ENCODE data around the gene AOC3.

The AOC3 gene

GRCh38 chr17:42832934-42833766 is 17.8 kb upstream of the AOC3 start, which contains the start of gene PSME3:
PSME3 (plus strand) TSS chr17:42833397; CDS start chr17:42833632, 235 bp downstream.
- no peaks in the 10 kb centered on the region for H3K27me3 Mint-ChIP-seq

GRCh38 chr17:42833767-42834422 is 17.1 kb upstream of the AOC3 start:
- Mint-ChIP-seq H3K27ac (peak overlapping the region; percentile 99), H3K27me3 (no peaks in the 10 kb centered on the region), H3K9me3 (no peaks in the 10 kb centered on the region), H3K4me3 (peak overlapping the region; percentile 97), H3K4me1 (ENCODE audit: low read depth) (peaks cover 34% of the 10 kb centered on the region), H3K36me3 (ENCODE audit: low read depth) (peaks cover 36% of the 10 kb centered on the region)

More at GRCh38 chr17:42832934-42833766, 17.8 kb upstream of the AOC3 start, which contains the start of gene PSME3:
- Mint-ChIP-seq H3K4me3 (peak within 1 kb of the TSS; percentile 97), H3K4me1 (ENCODE audit: low read depth) (peaks cover 34% of the 10 kb centered on the region), H3K36me3 (ENCODE audit: low read depth) (peaks cover 30% of the 10 kb centered on the region), H3K27ac (peak within 1 kb of the TSS; percentile 99), H3K9me3 (no peaks in the 10 kb centered on the region)

DNA sequence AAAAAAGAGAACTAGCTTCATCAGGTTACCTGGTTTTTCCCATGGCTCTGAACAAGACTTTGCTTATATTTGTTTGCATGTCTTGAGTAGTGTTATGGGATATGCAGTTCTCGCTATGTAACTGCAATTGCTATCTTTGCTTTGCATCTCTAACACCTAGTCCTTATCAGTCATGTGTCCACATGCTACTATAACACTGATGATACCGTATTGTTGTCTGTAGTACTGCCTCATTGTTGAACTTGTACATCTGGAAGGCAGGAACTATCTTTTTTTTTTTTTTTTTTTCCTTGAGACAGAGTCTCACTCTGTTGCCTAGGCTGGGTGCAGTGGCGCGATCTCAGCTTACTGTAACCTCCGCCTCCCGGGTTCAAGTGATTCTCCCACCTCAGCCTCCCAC is 15.3 kb upstream of the AOC3 start:
- no peak overlapping the region for H3K27ac Mint-ChIP-seq
- no peaks in the 10 kb centered on the region for H3K27me3 Mint-ChIP-seq
- H3K36me3 Mint-ChIP-seq (ENCODE audit: low read depth): peaks cover 43% of the 10 kb centered on the region

GRCh38 chr17:42841975-42842685 is 8.9 kb upstream of the AOC3 start:
- Mint-ChIP-seq H3K36me3 (ENCODE audit: low read depth) (peaks cover 68% of the 10 kb centered on the region), H3K4me3 (no peak overlapping the region), H3K4me1 (ENCODE audit: low read depth) (peaks cover 32% of the 10 kb centered on the region), H3K27me3 (no peaks in the 10 kb centered on the region), H3K9me3 (no peaks in the 10 kb centered on the region), H3K27ac (no peak overlapping the region)

More for the DNA sequence above, 15.3 kb upstream of the AOC3 start:
- H3K4me1 Mint-ChIP-seq (ENCODE audit: low read depth): peaks cover 38% of the 10 kb centered on the region
- H3K9me3 Mint-ChIP-seq: no peaks in the 10 kb centered on the region
- H3K4me3 Mint-ChIP-seq: no peak overlapping the region

- Mint-ChIP-seq H3K4me1 (ENCODE audit: low read depth) (peaks cover 29% of the 10 kb centered on the region), H3K9me3 (no peaks in the 10 kb centered on the region), H3K4me3 (no peak overlapping the region), H3K27me3 (no peaks in the 10 kb centered on the region), H3K27ac (no peak overlapping the region), H3K36me3 (ENCODE audit: low read depth) (peaks cover 57% of the 10 kb centered on the region)
These were observed 7.6 kb upstream of the AOC3 start for GRCh38 chr17:42843358-42843934.

DNA sequence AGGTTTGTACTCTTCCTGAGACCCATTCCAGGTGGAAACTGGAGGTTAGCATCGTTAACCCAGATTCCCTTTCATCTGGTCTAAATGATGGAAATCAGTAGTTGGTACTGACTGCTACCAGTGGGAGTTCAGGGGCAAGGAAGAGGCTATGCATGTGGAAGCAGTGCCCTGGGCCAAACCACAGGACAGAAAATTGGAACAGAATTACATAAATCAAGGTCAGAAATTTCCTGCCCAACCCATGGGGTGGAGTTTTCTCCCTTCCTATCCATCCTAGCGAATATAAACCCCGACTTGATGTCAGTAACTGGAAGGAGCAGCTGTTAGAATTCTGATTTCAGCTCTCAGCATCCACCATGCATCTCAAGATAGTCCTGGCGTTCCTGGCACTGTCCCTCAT is 6.7 kb upstream of the AOC3 start, which contains the start of gene AOC2:
AOC2 (plus strand) TSS at position 310 of the 400 bp plus-strand sequence; CDS start at position 357, 47 bp downstream.
- no peaks in the 10 kb centered on the region for H3K9me3 Mint-ChIP-seq
- peak within 1 kb of the TSS; percentile 88 for H3K27ac Mint-ChIP-seq
- no peak within 1 kb of the TSS for H3K4me3 Mint-ChIP-seq
- no peaks in the 10 kb centered on the region for H3K27me3 Mint-ChIP-seq
- peaks cover 25% of the 10 kb centered on the region for H3K4me1 Mint-ChIP-seq (ENCODE audit: low read depth)
- peaks cover 49% of the 10 kb centered on the region for H3K36me3 Mint-ChIP-seq (ENCODE audit: low read depth)

DNA sequence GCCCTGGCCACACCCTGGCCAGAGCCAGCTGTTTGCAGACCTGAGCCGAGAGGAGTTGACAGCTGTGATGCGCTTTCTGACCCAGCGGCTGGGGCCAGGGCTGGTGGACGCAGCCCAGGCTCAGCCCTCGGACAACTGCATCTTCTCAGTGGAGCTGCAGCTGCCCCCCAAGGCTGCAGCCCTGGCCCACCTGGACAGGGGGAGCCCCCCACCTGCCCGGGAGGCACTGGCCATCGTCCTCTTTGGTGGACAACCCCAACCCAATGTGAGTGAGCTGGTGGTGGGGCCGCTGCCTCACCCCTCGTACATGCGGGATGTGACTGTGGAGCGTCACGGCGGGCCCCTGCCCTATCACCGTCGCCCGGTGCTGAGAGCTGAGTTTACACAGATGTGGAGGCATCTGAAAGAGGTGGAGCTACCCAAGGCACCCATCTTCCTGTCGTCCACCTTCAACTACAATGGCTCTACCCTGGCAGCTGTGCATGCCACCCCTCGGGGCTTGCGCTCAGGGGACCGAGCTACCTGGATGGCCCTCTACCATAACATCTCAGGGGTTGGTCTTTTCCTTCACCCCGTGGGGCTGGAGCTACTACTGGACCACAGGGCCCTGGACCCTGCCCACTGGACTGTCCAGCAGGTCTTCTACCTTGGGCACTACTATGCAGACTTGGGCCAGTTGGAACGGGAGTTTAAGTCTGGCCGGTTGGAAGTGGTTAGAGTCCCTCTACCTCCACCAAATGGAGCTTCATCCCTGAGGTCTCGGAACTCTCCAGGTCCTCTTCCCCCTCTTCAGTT is 6.0 kb upstream of the AOC3 start:
- Mint-ChIP-seq H3K27me3 (no peaks in the 10 kb centered on the region), H3K4me1 (ENCODE audit: low read depth) (peaks cover 28% of the 10 kb centered on the region), H3K36me3 (ENCODE audit: low read depth) (peaks cover 44% of the 10 kb centered on the region)

GRCh38 chr17:42845556-42845917 is 5.5 kb upstream of the AOC3 start:
- Mint-ChIP-seq H3K4me3 (no peak overlapping the region), H3K27ac (peak overlapping the region; percentile 88), H3K27me3 (no peaks in the 10 kb centered on the region), H3K4me1 (ENCODE audit: low read depth) (peaks cover 31% of the 10 kb centered on the region), H3K36me3 (ENCODE audit: low read depth) (peaks cover 44% of the 10 kb centered on the region), H3K9me3 (no peaks in the 10 kb centered on the region)

More for the DNA sequence above, 6.0 kb upstream of the AOC3 start:
- Mint-ChIP-seq H3K27ac (no peak overlapping the region), H3K4me3 (no peak overlapping the region), H3K9me3 (no peaks in the 10 kb centered on the region)

DNA sequence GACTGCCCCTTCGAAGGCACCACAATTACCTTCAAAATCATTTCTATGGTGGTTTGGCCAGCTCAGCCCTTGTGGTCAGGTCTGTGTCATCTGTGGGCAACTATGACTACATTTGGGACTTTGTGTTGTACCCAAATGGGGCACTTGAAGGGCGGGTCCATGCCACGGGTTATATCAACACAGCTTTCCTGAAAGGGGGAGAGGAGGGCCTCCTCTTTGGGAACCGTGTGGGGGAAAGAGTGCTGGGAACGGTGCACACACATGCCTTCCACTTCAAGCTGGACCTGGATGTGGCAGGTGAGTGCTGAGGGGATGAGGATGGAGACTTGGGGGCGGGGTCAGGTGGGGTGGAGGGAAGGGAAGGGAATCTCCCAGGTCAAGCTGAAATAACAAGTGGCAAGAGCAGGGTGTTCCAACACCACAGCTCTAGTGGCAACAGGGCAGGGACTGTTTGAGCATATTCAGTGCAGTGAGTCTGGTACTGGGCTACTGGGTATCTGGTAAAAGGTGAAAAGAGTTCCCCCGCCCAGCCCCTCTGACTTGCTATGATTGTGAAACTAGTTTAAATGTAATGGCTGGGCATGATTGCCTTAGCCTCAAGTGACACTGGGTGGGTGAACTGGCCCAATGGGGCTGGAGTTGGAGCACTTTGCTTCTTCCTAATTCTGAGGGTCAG is 4.9 kb upstream of the AOC3 start:
- Mint-ChIP-seq H3K4me3 (peak overlapping the region; percentile 42), H3K4me1 (ENCODE audit: low read depth) (peaks cover 31% of the 10 kb centered on the region), H3K27ac (peak overlapping the region; percentile 88), H3K36me3 (ENCODE audit: low read depth) (peaks cover 44% of the 10 kb centered on the region), H3K27me3 (no peaks in the 10 kb centered on the region), H3K9me3 (no peaks in the 10 kb centered on the region)

DNA sequence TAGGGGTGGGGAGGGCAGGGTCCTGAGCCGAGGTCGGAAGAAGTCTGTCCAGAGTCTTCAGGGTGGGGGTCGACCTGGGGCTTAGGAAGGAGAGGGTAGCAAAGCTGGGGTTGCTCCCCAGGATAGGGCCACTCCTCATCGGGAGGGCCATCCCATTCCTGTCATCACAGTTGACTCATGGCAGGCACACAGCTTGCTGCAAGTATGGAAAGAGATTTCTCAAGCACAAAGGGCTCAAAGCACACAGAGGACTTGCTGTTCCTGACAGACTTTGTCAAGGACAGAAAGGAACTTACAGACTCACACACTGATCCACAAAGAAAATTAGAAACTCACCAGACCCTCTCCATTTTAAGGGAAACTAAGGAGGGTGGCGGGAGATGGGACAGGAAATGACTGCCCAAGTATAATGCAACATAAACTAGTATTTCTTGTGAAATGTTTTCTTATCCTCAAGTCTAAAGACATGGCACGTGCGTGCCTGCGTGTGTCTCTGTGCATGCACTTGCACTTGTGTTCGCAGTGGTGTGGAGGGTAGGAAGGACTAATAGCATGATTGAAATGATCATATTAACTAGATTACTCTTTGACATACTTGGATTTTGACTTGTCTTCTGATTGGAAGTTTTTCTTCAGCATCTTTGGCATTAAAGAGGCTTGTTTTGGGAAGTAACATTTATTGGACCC is 4.3 kb upstream of the AOC3 start:
- peaks cover 31% of the 10 kb centered on the region for H3K4me1 Mint-ChIP-seq (ENCODE audit: low read depth)
- H3K27ac Mint-ChIP-seq: peak overlapping the region; percentile 58
- peak overlapping the region; percentile 23 for H3K4me3 Mint-ChIP-seq
- H3K9me3 Mint-ChIP-seq: no peaks in the 10 kb centered on the region
- peaks cover 37% of the 10 kb centered on the region for H3K36me3 Mint-ChIP-seq (ENCODE audit: low read depth)
- H3K27me3 Mint-ChIP-seq: no peaks in the 10 kb centered on the region

DNA sequence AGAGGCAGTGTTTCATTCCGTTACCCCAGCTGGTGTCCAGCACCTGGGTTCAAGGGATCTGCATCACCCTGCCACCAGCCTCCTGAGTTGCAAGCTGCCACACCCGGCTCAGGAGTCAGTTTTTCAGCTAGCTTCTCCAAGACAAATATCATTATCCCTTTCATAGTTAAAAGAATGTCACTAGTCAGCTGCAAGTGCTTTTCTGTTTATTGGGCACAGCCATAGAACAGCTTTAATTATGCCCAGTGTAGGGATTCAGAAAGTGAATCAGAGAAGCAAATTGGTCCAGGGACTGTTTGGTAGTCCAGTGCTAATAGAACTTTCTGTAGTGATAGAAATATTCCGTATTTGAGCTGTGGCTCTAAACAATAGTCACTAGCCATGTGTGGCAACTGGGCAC is 2.9 kb upstream of the AOC3 start:
- Mint-ChIP-seq H3K9me3 (no peaks in the 10 kb centered on the region), H3K4me1 (ENCODE audit: low read depth) (peaks cover 31% of the 10 kb centered on the region), H3K4me3 (no peak overlapping the region), H3K27me3 (no peaks in the 10 kb centered on the region), H3K36me3 (ENCODE audit: low read depth) (peaks cover 23% of the 10 kb centered on the region), H3K27ac (no peak overlapping the region)

GRCh38 chr17:42849031-42849430 is 2.0 kb upstream of the AOC3 start:
- no peak overlapping the region for H3K4me3 Mint-ChIP-seq
- peaks cover 14% of the 10 kb centered on the region for H3K36me3 Mint-ChIP-seq (ENCODE audit: low read depth)
- H3K9me3 Mint-ChIP-seq: no peaks in the 10 kb centered on the region
- H3K27ac Mint-ChIP-seq: no peak overlapping the region
- peaks cover 31% of the 10 kb centered on the region for H3K4me1 Mint-ChIP-seq (ENCODE audit: low read depth)
- H3K27me3 Mint-ChIP-seq: no peaks in the 10 kb centered on the region

Measured in stimulated activated naive CD8-positive, alpha-beta T cell treated with anti-CD3 and anti-CD28 coated beads, Interleukin-15, Interleukin-2, amounts not matched to agents 100 ng/mL and 50 ng/mL, for 24 hours (primary cell).